HG03469 (cell line): ENCODE data around the gene HHIPL2.

ENCODE experiments used
- ATAC-seq: cut with Tn5 transposase; IDR thresholded peaks from one replicate; pipeline ENCODE4 v1.9.1; 2021; ENCODE audit warnings: mild to moderate bottlenecking, moderate library complexity, moderate number of reproducible peaks; ENCODE audit not compliant: unreplicated experiment

Gene HHIPL2

DNA sequence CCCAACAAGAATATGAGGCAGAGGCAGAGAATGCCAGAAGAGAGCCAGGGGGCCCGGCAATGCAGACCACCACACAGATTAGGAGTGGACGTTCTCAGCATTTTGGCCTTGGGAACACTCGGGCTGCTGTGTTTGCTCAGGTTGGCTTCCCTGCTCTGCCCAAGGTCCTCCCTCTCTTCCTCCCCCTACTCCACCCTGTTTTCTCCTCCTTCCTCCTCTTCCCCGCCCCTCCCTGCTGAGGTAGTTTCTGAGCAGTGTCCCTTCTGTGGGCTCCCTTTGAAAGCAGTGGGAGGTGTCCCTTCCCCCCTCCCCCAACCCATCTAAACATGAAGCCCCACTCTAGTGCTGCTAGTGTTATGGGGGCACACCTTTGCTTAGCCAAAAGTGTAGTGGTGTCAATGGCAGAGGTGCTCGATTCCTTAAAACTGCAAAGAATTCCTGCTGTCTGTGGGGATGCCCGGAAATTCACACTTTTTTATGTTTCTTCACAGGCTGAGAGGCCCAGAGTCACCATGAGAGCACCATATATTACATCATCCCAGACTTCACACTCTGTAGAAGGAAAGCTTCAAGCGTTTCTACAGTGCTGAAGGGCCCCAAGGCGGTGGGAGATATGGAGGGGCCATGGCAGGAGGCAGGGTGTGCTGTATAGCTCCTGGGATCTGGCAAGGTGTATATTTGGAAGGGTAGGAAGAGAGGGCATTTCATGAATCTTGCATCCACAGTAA is at the start of gene HHIPL2:
TSS of gene HHIPL2 (minus strand) at position 161 of the 728 bp plus-strand sequence. CDS start at position 101, 60 bp downstream.
- ATAC-seq = no peak

DNA sequence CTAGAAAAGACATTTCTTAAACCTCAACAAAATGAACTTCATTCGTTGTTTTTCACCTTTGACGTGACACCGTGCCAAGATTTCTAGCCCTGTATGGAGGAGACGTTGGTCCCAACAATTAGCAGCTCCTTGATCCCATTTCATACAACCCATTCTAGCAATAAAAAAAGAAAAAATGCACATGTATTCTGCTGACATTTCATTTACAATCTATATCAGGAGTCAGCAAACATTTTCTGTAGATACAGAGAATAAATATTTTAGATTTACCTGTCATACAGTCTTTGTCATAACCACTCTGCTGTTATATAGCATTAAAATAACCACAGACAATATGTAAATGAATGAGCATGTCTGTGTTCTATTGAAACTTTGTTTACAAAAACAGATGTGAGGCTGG is 48.8 kb upstream of the HHIPL2 start:
- no peak for ATAC-seq

GRCh38 chr1:222594789-222595188 is 46.9 kb upstream of the HHIPL2 start:
- no peak for ATAC-seq

- no peak for ATAC-seq
These were observed 44.3 kb upstream of the HHIPL2 start for GRCh38 chr1:222592171-222592570.

DNA sequence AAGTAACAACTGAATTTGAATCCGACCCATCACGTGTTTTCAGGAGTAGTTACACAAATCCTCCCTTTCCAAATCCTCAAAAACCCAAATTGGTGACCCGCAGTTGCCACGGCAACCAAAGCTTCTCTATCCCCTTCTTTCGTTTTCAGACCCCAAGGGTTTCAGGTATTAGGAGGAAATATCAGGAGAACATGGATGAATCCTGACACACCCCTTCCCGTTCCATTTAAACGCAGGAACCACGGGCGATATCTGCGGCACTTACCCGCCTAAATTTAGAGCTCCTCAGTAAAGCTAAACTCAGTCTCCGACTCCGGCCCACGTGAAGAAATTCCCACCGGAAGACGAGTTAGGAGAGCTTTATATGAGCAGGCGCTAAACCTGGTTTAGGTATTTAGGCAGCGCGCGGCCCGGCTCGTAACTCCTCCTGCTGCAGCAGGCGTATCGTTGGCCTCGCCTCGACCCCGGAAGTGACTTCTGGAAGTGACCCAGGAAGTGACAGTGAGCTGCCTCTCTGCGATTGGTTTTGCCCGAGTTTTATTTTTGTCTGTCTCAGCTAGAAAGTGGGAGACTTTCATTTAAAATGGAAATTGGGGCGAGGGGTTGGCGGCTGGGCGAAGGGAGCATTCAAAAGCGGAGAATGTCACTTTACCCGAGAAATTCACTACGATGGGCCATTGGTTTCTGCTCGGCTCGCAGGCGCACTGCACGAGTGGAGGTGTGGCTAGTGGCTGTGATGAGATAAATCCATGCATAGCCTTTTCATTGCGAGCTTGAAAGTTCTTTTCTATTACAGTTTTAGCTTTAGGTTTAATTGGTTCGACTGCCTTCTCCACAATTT is 41.8 kb upstream of the HHIPL2 start, which contains the start of gene TAF1A:
TSS of gene TAF1A (minus strand) at position 472 of the 841 bp plus-strand sequence.
- peak; percentile 90 for ATAC-seq

DNA sequence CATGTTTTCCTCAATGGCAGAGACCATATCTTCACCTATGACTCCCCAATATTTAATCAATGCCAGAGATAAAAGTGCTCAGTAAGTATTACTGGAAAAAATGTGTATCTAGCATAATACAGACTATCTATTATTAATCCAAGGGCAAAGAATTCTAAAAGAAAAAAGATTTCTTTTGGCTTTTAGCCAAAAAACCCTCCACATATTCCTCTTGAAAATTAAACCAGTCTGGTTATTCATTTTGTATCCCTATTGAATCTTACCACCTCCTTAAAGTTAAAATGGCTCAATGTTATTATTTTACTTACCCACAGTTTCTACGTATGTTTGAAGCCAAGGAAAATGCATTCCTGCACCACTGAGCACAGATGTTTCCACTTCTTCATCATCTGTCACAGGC is 40.2 kb upstream of the HHIPL2 start:
- no peak for ATAC-seq

- no peak for ATAC-seq
These were observed 38.9 kb upstream of the HHIPL2 start for GRCh38 chr1:222586842-222587241.

DNA sequence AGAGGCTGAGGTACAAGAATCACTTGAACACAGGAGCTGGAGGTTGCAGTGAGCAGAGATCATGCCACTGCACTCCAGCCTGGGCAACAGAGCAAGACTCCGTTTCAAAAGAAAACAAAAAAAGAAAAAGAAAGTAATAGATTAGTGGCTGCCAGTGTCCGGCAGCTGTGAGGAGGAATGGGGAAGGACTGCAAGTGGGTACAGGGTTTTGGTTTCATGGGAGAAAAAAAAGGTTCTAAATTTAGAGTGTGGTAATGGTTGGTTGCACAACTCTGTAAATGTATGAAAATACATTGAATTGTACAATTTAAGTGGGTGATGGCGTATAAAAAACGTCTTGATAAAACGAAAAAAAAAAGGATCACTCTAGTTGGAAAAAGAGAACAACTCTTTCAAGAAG is 35.2 kb upstream of the HHIPL2 start:
- ATAC-seq = peak; percentile 73

DNA sequence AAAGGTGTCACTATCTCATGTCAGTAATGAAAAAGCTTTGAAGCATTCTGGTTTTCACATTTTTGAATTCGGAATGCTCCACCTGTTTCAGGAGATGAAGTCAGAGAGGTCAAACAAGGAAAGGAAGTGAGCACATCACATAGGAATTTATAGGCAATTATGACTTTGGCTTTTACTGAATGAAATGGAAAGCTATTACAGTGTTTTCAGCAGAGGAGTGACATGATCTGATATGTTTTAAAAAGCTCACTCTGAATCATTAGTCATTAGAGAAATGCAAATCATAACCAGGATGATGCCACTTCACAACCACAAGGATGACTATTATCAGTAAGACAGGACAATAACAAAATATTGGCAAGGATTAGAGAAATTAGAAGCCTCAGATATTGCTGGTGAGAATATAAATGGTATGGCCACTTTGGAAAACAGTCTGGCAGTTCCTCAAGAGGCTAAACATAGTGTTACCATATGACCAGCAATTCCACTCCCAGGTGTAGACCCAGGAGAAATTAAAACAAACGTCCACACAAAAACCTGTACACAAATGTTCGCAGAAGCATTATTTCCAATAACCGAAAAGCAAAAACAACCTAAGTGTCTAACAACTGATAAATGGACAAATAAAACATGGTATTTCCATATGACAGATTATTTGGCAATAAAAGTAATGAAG is 34.3 kb upstream of the HHIPL2 start:
- peak; percentile 57 for ATAC-seq

DNA sequence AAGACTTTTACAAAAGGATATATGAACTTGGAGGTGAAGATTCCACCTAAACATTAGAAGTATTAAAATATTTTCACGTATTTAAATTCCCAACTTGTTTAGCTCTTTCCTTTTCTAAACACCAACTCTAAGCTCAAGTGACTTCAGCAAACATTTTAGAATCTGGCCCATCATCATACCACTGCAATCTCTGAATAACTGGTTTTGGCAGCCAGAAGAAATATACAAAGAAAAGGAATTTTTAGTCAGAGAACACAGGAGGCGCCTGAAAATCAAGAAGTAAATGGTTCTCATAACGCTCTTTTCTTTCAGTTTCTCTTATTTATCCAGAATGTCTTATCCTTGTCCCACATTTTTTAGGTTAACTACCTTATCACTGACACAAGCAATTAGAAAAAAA is 31.4 kb upstream of the HHIPL2 start:
- ATAC-seq = no peak

DNA sequence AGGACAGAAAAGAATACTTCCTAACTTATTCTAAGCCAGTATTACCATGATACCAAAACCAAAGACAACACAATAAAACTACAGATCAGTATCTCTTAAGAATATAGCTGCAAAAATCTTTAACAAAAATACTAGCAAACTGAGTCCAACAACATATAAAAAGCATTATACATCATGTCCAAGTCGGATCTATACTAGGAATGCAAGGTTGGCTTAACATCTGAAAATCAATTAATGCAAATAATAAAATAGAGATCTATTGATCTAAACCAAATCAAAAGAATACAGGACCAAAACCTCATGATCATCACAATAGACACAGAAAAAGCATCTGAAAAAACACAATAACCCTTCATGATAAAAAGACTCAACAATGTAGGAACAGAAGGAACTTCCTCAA is 22.9 kb upstream of the HHIPL2 start:
- ATAC-seq = no peak

DNA sequence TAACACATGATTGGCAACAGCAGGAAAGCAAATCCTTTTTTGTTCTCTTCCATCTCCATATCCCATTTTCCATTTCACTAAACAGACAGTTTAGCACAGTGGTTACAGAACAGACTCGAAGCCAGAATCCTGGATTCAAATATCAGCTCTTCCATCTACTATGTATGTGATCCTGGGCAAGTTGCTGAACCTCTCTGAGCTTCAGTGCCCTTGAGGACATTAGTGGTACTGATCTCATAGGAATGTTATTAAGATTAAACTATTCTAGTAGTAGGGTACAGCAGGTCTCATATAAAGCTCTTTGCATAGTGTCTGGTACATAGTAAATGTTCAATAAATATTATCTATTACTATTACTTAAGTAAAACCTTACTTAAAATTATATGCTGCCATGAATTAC is 13.8 kb upstream of the HHIPL2 start:
- no peak for ATAC-seq

- ATAC-seq = no peak
These were observed 9.7 kb upstream of the HHIPL2 start for GRCh38 chr1:222557574-222557973.

DNA sequence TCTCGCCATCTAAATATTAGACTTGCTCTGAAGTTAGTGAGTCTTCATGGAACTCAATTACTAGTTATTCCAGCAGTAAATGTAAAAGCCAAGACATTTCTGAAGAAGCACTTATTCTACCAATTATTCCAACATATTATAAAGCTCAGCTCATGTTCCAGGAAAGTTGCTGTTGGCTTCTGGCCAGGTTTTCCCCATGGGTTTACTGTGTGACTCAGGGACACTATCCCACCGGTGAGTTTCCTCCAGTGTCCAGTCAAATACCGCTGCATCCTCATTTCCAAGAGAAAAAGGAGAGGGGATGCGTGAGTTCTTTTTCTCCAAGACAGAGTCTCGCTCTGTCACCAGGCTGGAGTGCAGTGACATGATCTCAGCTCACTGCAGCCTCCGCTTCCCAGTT is 9.2 kb upstream of the HHIPL2 start:
- no peak for ATAC-seq

- ATAC-seq = no peak
These were observed 8.2 kb upstream of the HHIPL2 start for GRCh38 chr1:222555992-222556615.

DNA sequence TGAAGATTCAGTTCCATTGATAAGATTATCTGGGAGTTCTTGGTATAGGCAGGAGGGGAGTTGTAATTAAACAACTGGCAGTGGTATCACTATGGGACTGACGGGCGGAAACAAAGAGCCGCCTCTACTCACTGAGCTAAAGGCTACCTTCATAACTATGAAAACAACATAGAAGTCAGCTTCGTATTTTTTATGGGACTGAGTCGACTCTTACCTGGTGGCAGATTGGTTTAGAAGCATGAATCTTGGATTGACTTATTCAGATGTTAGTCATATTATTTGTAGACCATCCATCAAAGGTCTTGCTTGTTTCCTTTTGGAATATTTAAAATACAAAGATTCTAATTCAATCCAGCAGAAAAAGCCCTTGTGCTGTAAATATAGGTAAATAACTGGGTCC is 6.3 kb upstream of the HHIPL2 start:
- ATAC-seq = no peak

DNA sequence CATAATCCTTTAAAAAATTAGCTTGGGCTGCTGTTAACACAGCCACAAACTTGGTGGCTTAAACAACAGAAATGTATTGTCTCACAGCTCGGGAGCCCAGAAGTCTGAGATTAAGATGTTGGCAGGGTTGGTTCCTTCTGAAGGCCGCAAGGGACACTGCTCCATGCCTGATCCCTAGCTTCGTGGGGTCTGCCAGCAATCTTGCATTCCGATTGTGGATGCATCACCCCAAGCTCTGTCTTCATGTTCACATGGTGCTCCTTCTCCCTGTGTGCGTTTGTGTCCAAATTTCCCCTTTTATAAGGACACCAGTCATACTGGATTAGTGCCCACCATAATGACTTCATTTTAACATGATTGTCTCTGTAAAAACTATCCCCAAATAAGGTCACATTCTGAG is 5.0 kb upstream of the HHIPL2 start:
- ATAC-seq = no peak

- ATAC-seq = no peak
These were observed 667 bp downstream of the HHIPL2 start for GRCh38 chr1:222547260-222547614.

DNA sequence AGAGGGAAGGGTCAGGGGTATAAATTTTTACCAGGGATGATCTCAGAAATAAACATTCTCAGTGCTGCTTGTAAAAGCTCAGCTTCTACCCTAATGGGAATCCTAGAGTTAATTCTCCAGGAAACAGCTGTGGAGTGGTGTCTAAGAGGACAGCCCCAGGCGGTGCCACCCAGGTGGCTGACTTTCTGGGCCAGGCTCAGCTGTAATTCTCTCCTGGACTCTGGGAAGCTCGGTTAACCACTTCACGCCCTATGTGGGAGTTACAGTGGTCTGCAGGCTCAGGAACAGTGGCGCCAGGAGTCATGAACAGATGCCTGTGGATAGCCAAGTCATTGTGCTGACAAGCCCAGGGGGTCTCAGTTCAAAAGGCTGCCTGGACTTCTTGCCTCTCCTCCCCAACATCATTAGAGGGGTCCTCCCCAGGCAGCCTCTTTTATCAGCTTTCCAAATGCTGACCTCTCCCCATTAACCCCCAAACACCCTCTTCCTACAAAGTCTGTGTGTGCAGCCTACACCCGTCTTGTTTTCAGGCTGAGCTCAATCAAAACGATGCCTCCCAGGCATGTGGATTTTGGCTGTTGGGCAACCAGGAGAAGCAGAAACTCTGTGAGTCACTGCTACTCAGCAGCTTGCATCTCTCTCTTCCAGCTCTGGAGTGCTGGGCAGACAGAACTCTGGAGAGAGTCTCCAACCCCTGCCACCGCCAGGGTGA is 1.2 kb downstream of the HHIPL2 start:
- ATAC-seq = no peak

- ATAC-seq = no peak
These were observed 1.8 kb downstream of the HHIPL2 start for GRCh38 chr1:222546091-222546490.

GRCh38 chr1:222543817-222544216 is 4.1 kb downstream of the HHIPL2 start:
- no peak for ATAC-seq
